Measurements from ENCODE around the gene FXR2.

Gene FXR2

GRCh38 chr17:7573324-7574080 lies 41.2 kb downstream of the FXR2 start:
- DNase-seq (ENCODE audit: low read depth in 2 of 3, low spot score in 1 of 3), result peak; percentile 83 to 85 (median 85)

- DNase-seq (ENCODE audit: low read depth in 2 of 3, low spot score in 1 of 3), result peak; percentile 99 to 100 (median 100)
These were observed 41.9 kb downstream of the FXR2 start for GRCh38 chr17:7572588-7573323.

GRCh38 chr17:7572338-7572587 lies 42.4 kb downstream of the FXR2 start:
- no peak for DNase-seq (ENCODE audit: low read depth in 2 of 3, low spot score in 1 of 3)

- DNase-seq (ENCODE audit: low read depth in 2 of 3, low spot score in 1 of 3), result no peak
These were observed 44.3 kb downstream of the FXR2 start for GRCh38 chr17:7570351-7570750.

GRCh38 chr17:7569571-7569970 lies 45.1 kb downstream of the FXR2 start:
- DNase-seq (ENCODE audit: low read depth in 2 of 3, low spot score in 1 of 3), result no peak

- DNase-seq (ENCODE audit: low read depth in 2 of 3, low spot score in 1 of 3), result no peak
These were observed 51.4 kb downstream of the FXR2 start for GRCh38 chr17:7563115-7563869.

- DNase-seq (ENCODE audit: low read depth in 2 of 3, low spot score in 1 of 3), result no peak
These were observed 52.5 kb downstream of the FXR2 start for GRCh38 chr17:7562208-7562605.

- DNase-seq (ENCODE audit: low read depth in 2 of 3, low spot score in 1 of 3), result peak; percentile 79 to 90 (median 82)
These were observed 53.0 kb downstream of the FXR2 start, which contains the start of gene SENP3 for GRCh38 chr17:7561589-7562207. Gene SENP3, plus strand, starts transcription at chr17:7561919. Its CDS starts 1,158 bp downstream, at chr17:7563077.

- peak; percentile 78 to 86 (median 82) for DNase-seq (ENCODE audit: low read depth in 2 of 3, low spot score in 1 of 3)
These were observed 53.6 kb downstream of the FXR2 start for GRCh38 chr17:7561028-7561575.

GRCh38 chr17:7560172-7561027 lies 54.3 kb downstream of the FXR2 start:
- DNase-seq (ENCODE audit: low read depth in 2 of 3, low spot score in 1 of 3), result no peak

- DNase-seq (ENCODE audit: low read depth in 2 of 3, low spot score in 1 of 3), result no peak
These were observed 55.2 kb downstream of the FXR2 start for GRCh38 chr17:7559320-7560171.

GRCh38 chr17:7558544-7559319 lies 56.0 kb downstream of the FXR2 start, which contains the start of gene TNFSF13:
Gene TNFSF13, plus strand, starts transcription at chr17:7558750. Its CDS starts 290 bp downstream, at chr17:7559040.
- no peak for DNase-seq (ENCODE audit: low read depth in 2 of 3, low spot score in 1 of 3)

- no peak for DNase-seq (ENCODE audit: low read depth in 2 of 3, low spot score in 1 of 3)
These were observed 56.7 kb downstream of the FXR2 start for GRCh38 chr17:7557775-7558543.

- DNase-seq (ENCODE audit: low read depth in 2 of 3, low spot score in 1 of 3), result no peak
These were observed 57.4 kb downstream of the FXR2 start for GRCh38 chr17:7557147-7557764.

GRCh38 chr17:7556627-7557026 lies 58.1 kb downstream of the FXR2 start:
- no peak for DNase-seq (ENCODE audit: low read depth in 2 of 3, low spot score in 1 of 3)

- no peak for DNase-seq (ENCODE audit: low read depth in 2 of 3, low spot score in 1 of 3)
These were observed 59.3 kb downstream of the FXR2 start for GRCh38 chr17:7555320-7555948.

GRCh38 chr17:7553356-7553755 lies 61.3 kb downstream of the FXR2 start:
- DNase-seq (ENCODE audit: low read depth in 2 of 3, low spot score in 1 of 3), result no peak

All from stimulated activated CD4-positive, alpha-beta T cell treated with anti-CD3 and anti-CD28 coated beads, Interleukin-12 subunit alpha, Interleukin-12 subunit beta, amount 100 ng/mL, for 48 hours (primary cell).